NCI-H1048 (cell line): ENCODE results near the gene TBC1D23.
"Not testable (repeated sequence)": the region's sequence is repeated elsewhere in the genome, so short reads cannot be mapped to it uniquely, and the experiment has no call there.

Experiments
- DNase-seq: peaks from one replicate; lab custom pipeline; 2025; lab: John Stamatoyannopoulos, UW

TBC1D23 gene

GRCh38 chr3:100260685-100261484 is at the start of gene TBC1D23:
TSS of gene TBC1D23 (plus strand) at chr3:100260992. CDS start at chr3:100261019, 27 bp downstream.
- peak; percentile 94 for DNase-seq

DNA sequence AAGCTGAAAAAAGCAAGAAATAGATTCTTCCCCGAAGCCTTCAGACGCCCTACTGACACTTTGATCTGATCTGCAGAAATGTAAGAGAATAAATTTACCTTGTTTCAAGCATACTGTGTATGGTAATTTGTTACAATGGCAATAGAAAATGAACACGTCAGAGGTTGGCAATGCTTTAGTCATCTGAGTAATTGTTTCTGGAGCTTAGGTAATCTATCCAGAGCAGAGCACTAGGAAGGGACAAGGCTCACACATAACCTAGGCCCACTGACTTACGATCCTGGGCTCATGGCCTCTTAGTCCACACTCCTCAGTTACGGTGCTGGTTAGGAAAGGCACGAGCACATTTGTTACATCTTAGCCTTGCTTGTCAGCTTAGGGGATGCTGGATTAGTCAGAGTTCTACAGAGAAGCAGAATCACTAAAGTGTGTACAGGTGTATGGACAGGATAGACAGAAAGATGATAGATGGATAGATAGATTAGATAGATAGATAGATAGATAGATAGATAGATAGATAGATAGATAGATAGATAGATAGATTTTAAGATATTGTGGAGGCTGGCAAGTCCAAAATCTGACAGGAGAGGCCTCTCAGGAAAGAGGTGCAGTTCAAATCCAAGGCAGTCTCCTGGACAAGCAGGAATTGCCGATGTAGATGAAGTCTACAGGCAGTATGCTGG is 46.8 kb upstream of the TBC1D23 start:
- no peak for DNase-seq

DNA sequence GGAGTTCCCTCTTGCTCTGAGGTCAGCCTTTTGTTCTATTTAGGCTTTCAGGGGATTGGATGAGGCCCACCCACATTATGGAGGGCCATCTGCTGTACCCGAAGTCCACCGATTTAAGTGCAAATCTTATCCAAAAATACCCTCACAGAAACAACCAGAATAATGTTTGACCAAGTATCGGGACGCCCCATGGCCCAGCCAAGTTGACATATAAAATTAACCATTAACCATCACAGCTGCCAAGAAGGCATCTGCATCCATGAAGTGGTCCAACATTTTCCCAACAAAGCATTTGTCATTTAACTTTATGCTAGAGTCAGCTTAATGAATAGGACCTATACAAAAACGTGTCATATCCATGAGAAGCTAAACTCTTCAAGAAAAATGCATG is 46.2 kb upstream of the TBC1D23 start:
- no peak for DNase-seq

- no peak for DNase-seq
Measured at GRCh38 chr3:100216713-100217112, 44.1 kb upstream of the TBC1D23 start.

DNA sequence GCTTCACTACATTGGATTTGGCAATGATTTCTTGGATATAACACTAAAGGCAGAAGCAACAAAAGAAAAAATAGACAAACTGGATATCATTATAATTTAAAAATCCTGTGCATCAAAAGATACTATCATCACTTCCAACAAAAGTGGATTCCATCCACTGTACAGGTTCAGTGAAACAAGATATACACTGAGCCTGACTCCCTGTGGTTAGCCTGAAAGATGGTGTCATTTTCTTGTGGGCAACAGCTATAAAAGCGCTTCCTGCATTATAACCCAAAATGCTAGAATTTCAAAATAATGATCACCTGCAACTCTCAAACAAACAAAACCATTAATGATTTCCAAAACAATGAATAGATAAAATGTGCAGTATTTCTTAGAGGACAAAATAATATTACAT is 39.6 kb upstream of the TBC1D23 start:
- no peak for DNase-seq

GRCh38 chr3:100225193-100225592 is 35.6 kb upstream of the TBC1D23 start:
- DNase-seq = no peak

- DNase-seq = no peak
Measured at GRCh38 chr3:100225883-100226282, 34.9 kb upstream of the TBC1D23 start.

- no peak for DNase-seq
Measured at GRCh38 chr3:100226712-100227429, 33.9 kb upstream of the TBC1D23 start.

- no peak for DNase-seq
Measured at GRCh38 chr3:100227511-100227921, 33.3 kb upstream of the TBC1D23 start.

DNA sequence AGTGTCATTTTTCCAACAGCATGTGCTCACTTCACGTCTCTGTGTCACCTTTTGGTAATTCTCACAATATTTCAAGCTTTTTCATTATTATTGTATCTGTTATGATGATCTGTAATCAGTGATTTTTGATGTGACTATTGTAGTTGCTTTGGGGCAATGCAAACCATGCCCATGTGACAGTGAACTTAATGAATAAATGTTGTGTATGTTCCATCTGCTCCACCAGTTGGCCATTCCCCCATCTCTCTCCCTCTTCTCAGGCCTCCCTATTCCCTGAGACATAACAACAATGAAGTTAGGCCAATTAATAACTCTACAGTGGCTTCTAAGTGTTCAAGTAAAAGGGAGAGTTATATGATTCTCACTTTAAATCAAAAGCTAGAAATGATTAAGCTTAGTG is 32.5 kb upstream of the TBC1D23 start:
- no peak for DNase-seq

GRCh38 chr3:100229188-100229587 is 31.6 kb upstream of the TBC1D23 start:
- DNase-seq = not testable (repeated sequence)

- DNase-seq = no peak
Measured at GRCh38 chr3:100230710-100231109, 30.1 kb upstream of the TBC1D23 start.

- no peak for DNase-seq
Measured at GRCh38 chr3:100231668-100232067, 29.1 kb upstream of the TBC1D23 start.

- DNase-seq = no peak
Measured at GRCh38 chr3:100234364-100234763, 26.4 kb upstream of the TBC1D23 start.

DNA sequence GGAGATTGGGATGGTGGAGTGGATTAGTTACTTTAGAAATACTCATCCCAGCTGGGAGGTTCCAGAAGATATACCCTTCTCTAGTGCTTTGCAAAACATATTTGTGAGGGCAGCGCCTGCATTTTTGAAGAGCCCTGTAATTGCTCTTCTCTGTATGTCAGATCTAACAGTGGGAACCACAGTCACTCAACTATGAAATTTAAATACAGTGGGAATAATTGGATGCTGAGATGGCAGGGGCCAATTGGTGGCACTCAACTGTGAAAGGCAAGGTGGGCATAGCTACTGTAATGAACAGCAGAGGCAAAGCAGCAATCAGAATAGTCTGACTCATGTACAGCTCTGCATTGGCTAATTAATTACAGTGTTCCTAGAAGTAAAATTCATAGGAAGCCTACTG is 22.2 kb upstream of the TBC1D23 start:
- no peak for DNase-seq

- not testable (repeated sequence) for DNase-seq
Measured at GRCh38 chr3:100242471-100242870, 18.3 kb upstream of the TBC1D23 start.

- no peak for DNase-seq
Measured at GRCh38 chr3:100244264-100244663, 16.5 kb upstream of the TBC1D23 start.

DNA sequence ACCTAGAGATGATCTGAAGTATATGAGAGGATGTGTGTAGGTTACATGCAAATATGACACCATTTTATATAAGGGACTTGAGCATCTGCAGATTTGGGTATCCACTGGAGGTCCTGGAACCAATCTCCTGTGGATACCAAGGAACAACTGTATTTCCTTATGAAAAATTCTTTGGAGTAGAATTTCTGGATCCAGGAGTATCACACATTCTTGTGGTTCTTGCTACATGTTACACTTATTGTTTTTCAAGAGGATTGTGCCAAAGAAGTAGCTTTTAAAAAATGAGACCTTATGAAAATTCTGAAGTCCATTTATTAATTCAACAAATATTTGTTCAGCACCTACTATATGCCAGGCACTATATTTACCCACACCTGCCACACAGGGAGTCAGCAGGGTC is 15.7 kb upstream of the TBC1D23 start:
- no peak for DNase-seq

DNA sequence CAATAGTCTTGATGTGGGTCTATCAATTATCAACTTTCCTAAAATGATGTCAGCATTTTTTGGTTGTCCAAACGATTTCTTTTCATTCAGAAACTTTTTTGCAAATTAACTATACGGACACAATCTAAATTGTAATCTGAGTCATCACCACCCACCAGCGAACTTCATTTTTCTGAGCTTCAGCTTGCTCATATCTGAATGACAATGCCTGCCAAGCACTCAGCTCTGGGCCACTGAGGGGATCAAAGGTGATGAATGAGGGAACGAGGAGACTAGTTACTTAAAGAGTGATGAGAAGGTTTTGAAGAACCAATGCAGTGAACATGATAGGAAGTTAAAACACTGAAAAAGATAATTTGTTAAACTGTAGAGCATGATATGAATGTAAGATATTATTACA is 14.9 kb upstream of the TBC1D23 start:
- no peak for DNase-seq

- no peak for DNase-seq
Measured at GRCh38 chr3:100246999-100247398, 13.8 kb upstream of the TBC1D23 start.

GRCh38 chr3:100252001-100252400 is 8.8 kb upstream of the TBC1D23 start:
- no peak for DNase-seq

- DNase-seq = peak; percentile 24
Measured at GRCh38 chr3:100254168-100254777, 6.5 kb upstream of the TBC1D23 start.
